ENCODE results near the gene TRIM40.

The TRIM40 gene

DNA sequence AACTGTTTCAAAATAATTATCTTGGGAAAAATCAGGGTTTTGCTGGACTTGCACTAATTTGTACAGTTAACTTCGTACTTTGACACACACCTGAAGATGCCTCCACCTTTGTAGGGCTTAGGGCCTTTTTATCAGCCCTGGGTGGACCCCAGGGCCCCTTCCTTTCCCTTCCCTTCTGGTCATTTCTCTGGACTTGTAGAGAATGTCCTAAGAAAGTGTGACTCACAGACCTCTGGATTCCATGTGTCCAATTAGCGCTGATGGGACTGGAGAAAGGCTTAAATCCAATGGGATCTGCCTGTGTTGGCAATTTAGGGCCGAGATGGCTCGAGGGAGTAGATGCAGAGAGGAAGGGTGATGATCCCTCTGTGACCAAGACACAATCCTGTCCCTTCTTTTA lies 36.7 kb downstream of the TRIM40 start:
- no peak for DNase-seq
- Mint-ChIP-seq H3K9me3 (no peaks in the 10 kb centered on the region), H3K27ac (no peak overlapping the region), H3K36me3 (no peaks in the 10 kb centered on the region), H3K4me1 (peaks cover 10% of the 10 kb centered on the region), H3K27me3 (peaks cover 77% of the 10 kb centered on the region), H3K4me3 (no peak overlapping the region)
- CTCF ChIA-PET = no interaction called here

DNA sequence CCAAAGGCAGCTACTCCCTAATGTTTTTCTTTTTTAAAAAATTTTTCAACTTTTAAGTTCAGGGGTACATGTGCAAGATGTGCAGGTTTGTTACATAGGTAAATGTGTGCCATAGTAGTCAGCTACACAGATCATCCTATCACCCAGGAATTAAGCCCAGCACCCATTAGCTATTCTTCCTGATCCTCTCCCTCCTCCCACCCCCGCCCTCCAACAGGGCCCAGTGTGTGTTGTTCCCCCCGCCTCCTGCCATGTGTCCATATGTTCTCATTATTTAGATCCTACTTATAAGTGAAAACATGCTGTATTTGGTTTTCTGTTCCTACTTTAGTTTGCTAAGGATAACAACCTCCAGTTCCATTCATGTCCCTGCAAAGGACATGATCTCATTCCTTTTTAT lies 39.8 kb downstream of the TRIM40 start:
- peaks cover 7% of the 10 kb centered on the region for H3K9me3 Mint-ChIP-seq
- H3K27ac Mint-ChIP-seq = no peak overlapping the region
- peaks cover 4% of the 10 kb centered on the region for H3K4me1 Mint-ChIP-seq
- H3K36me3 Mint-ChIP-seq = peaks cover 3% of the 10 kb centered on the region
- CTCF ChIA-PET = interaction anchor here (0.7 to 1.3 kb wide), 2 partner anchors 43 to 73 kb away, joined by 3 read pairs; no protein-coding TSS in a partner anchor
- no peak for DNase-seq
- no peak overlapping the region for H3K4me3 Mint-ChIP-seq
- peaks cover 77% of the 10 kb centered on the region for H3K27me3 Mint-ChIP-seq

DNA sequence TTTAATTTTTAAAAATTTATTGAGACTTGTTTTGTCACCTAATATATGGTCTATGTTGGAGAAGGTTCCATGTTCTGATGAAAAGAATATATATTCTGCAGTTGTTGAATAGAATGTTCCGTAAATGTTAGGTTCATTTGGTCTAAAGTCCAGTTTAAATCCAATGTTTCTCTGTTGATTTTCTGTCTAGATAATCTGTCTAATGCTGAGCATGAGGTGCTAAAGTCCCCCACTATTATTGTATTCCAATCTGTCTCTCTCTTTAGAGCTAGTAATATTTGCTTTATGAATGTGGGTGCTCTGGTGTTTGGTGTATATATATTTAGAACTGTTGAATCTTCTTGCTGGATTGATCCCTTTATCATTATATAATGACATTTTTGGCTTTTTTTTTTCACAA lies 42.9 kb downstream of the TRIM40 start:
- Mint-ChIP-seq H3K4me3 (no peak overlapping the region), H3K9me3 (peaks cover 13% of the 10 kb centered on the region), H3K27me3 (peaks cover 59% of the 10 kb centered on the region), H3K36me3 (peaks cover 5% of the 10 kb centered on the region), H3K27ac (no peak overlapping the region), H3K4me1 (no peaks in the 10 kb centered on the region)
- CTCF ChIA-PET = interaction anchor here (1.3 kb wide), 1 partner anchor 16 kb away, joined by 3 read pairs; no protein-coding TSS in a partner anchor
- DNase-seq = no peak

DNA sequence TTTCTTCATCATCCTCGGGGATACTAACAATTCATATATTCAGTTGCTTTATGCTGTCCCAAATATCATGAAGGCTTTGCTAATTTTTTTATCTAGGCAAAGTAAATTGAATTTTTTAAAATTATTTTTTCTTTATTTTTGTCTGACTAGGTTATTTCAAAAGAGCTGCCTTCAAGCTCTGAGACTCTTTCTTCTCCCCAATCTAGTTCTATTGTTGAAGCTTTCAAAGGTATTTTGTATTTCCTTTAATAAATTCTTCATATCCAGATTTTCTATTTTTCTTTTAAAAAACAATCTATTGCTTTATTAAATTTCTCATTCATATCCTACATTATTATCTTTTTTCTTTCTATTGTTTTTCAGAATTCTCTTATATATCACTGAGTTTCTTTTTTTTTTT lies 44.2 kb downstream of the TRIM40 start:
- CTCF ChIA-PET = no interaction called here
- Mint-ChIP-seq H3K4me3 (no peak overlapping the region), H3K36me3 (peaks cover 14% of the 10 kb centered on the region), H3K27ac (no peak overlapping the region), H3K9me3 (peaks cover 13% of the 10 kb centered on the region), H3K27me3 (peaks cover 50% of the 10 kb centered on the region), H3K4me1 (no peaks in the 10 kb centered on the region)
- DNase-seq = no peak

DNA sequence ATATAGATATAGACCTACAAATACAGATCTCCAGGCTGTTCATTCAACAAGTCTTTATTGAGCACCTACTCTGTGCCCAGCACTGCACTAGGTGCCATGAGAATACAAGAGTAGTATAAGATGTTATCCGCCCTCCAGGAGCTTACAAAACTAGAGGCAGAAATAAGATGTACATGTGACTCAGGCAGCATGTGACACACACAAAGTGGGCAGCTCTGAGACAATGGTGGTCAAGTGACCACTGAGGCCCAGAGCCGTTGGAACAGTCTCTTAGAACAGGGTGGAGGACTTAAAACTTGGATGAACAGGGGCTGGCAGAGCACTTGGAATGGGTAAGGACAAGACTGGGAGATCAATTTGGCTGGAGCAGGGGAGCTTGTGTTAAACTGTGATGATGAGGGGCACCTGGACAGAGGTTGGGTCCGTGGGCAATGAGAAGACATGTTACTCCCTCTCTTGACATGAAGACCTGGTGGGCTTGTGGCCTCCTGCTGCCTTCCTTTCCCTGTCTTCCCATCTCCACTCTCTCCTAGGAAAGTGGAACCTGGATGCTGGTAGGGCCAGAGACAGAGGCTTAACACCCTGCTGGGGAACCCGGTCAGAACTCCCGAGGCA lies 48.6 kb downstream of the TRIM40 start:
- Mint-ChIP-seq H3K4me3 (no peak overlapping the region), H3K36me3 (peaks cover 46% of the 10 kb centered on the region), H3K27me3 (peaks cover 18% of the 10 kb centered on the region), H3K9me3 (peaks cover 11% of the 10 kb centered on the region), H3K4me1 (no peaks in the 10 kb centered on the region), H3K27ac (no peak overlapping the region)
- no peak for DNase-seq
- CTCF ChIA-PET = interaction anchor here (0.7 kb wide), 1 partner anchor 53 kb away, joined by 4 read pairs; no protein-coding TSS in a partner anchor

DNA sequence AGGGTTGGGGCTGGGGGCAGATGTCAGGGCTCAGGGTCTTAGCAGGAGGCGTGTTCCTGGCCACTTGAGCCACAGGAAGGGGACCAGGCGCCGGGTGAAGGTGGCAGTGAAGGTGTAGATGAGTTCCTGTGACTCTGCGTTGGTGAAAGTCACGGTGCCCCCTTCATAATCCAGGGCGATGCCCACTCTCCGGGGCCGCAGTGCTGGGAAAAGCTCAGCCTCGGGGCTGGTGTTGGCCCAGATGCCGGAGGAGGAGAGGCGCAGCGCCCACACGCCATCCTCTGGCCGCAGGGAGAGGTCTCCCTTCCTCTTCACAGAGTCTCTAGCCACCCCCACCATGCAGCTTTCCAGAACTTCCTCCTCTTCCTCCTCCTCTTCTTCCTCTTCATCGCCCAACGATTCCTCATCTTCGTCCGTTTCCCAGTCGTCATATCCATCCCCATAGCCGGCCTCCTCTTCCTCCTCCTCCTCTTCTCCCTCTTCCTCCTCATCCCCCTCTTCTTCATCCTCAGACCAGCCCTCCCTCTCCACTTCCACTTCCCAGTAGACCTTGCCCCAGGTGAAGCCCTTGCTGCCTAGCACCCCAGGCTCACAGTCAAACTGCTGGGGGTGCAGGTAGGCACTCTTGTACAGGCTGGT lies 50.0 kb downstream of the TRIM40 start:
- H3K27ac Mint-ChIP-seq = no peak overlapping the region
- CTCF ChIA-PET = no interaction called here
- H3K4me1 Mint-ChIP-seq = no peaks in the 10 kb centered on the region
- H3K9me3 Mint-ChIP-seq = peaks cover 4% of the 10 kb centered on the region
- peaks cover 10% of the 10 kb centered on the region for H3K27me3 Mint-ChIP-seq
- peaks cover 56% of the 10 kb centered on the region for H3K36me3 Mint-ChIP-seq
- DNase-seq = no peak
- H3K4me3 Mint-ChIP-seq = no peak overlapping the region

DNA sequence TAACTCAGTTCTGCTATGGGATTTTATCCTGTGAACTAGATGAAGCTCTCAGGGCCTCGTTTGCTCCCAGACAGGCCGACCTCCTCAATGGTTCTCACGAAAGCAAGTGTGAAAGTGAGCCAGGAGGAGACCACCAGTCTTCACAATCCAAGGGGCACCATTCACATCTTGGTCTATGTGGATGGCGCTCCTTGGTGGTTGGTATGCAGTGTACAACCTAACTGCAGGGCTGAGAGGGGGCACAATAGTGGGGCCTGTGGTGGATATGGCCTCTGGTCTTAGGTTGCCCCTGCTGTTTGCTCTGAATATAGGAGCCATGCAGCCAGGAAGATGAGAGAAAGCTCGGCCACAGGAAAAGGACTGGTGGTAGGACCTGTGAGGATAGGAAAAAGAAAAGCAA lies 52.6 kb downstream of the TRIM40 start:
- no peaks in the 10 kb centered on the region for H3K4me1 Mint-ChIP-seq
- DNase-seq = no peak

DNA sequence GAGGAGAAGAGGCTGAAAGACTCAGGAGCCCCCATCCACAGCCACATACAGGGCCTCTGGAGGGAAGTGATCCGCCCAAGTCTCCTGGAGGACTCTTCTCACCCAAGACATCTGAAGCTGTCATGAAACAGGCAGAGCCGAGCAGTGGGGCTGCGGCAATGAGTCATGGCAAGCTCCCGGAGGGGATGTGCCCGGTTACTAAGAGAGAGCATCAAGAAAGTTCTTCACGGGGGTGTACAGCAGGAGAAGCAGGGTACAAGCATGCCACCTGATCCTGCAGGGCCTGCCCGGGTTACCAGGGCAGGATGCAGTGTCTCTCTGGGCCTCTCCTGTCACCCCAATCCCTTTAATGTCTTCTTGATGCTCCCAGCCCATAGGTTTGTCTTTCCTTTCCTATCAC lies 56.1 kb downstream of the TRIM40 start:
- Mint-ChIP-seq H3K4me3 (no peak overlapping the region), H3K9me3 (no peaks in the 10 kb centered on the region), H3K27ac (no peak overlapping the region), H3K4me1 (peaks cover under 1% of the 10 kb centered on the region), H3K36me3 (peaks cover 63% of the 10 kb centered on the region), H3K27me3 (no peaks in the 10 kb centered on the region)
- DNase-seq = no peak
- CTCF ChIA-PET = no interaction called here

More for the DNA sequence above, 52.6 kb downstream of the TRIM40 start:
- CTCF ChIA-PET = interaction anchor here (1.3 kb wide), 1 partner anchor 85 kb away, joined by 4 read pairs; no protein-coding TSS in a partner anchor
- no peak overlapping the region for H3K27ac Mint-ChIP-seq
- H3K9me3 Mint-ChIP-seq = no peaks in the 10 kb centered on the region
- no peaks in the 10 kb centered on the region for H3K27me3 Mint-ChIP-seq
- H3K36me3 Mint-ChIP-seq = peaks cover 70% of the 10 kb centered on the region
- no peak overlapping the region for H3K4me3 Mint-ChIP-seq

DNA sequence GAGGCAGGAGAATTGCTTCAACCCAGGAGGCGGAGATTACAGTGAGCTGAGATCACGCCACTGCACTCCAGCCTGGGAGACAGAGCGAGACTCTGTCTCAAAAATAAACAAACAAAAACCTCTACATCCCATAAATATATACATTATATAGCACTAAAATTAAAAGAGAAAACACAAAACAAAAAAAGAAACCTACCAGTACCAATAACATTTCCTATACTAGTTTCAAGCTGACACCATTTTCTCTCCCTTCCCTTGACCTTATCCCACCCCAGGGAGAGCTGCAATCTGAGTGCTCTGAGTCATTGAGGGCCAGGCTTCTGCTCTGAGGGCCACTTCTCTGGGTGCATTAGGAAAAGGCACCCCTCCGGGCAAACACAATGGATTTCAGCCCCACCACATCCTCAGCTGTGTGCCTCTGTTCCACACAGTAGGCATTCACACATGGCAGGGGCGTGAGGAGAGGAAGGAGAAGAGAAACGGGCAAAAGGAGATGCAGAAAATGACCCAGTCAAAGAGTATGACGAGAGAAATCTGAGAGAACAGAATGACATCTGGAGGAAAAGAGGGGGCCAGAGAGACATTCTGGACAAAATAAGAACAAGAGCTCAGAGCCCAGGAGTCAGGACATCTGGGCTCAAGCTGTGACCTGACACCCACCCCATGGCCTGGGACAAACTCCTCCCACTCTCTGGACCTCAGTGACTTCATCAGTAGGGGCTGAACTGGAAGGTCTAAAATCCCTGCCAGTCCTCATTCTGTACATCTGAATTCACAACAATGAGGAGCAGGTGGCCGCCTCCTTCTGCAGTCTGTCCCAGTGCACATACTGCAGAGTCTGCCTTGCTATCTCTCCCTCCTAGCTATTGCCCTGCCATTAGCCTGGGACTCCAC lies 59.1 kb downstream of the TRIM40 start:
- peaks cover 3% of the 10 kb centered on the region for H3K4me1 Mint-ChIP-seq
- no peak for DNase-seq
- H3K4me3 Mint-ChIP-seq = no peak overlapping the region
- peaks cover 60% of the 10 kb centered on the region for H3K36me3 Mint-ChIP-seq
- H3K27ac Mint-ChIP-seq = no peak overlapping the region
- no peaks in the 10 kb centered on the region for H3K9me3 Mint-ChIP-seq
- H3K27me3 Mint-ChIP-seq = no peaks in the 10 kb centered on the region
- CTCF ChIA-PET = interaction anchor here (1.2 kb wide), 1 partner anchor 16 kb away, joined by 3 read pairs; no protein-coding TSS in a partner anchor

DNA sequence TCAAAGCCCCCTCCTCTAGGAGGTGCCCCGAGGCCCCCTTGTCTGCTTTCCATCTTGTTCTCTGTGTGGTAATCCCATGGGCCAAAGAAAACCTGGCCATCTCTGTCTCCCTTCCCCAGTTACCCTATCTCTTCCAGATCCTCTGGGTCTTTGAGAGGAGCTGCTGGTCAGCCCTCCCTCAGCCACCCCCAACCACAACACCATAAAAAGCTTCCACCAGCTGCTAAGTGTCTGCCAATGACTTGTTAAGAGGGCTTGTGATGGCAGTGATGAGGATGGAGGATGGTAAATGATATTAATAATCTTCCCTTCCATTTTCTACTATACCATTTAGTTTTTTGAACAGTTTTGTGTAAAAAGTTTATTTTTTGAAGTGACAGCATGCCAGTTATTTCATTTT lies 60.0 kb downstream of the TRIM40 start:
- H3K9me3 Mint-ChIP-seq = no peaks in the 10 kb centered on the region
- H3K36me3 Mint-ChIP-seq = peaks cover 60% of the 10 kb centered on the region
- H3K27me3 Mint-ChIP-seq = no peaks in the 10 kb centered on the region
- peaks cover 8% of the 10 kb centered on the region for H3K4me1 Mint-ChIP-seq
- H3K4me3 Mint-ChIP-seq = no peak overlapping the region
- no peak overlapping the region for H3K27ac Mint-ChIP-seq
- CTCF ChIA-PET = interaction anchor here (1.2 kb wide), 1 partner anchor 17 kb away, joined by 3 read pairs; no protein-coding TSS in a partner anchor
- no peak for DNase-seq

DNA sequence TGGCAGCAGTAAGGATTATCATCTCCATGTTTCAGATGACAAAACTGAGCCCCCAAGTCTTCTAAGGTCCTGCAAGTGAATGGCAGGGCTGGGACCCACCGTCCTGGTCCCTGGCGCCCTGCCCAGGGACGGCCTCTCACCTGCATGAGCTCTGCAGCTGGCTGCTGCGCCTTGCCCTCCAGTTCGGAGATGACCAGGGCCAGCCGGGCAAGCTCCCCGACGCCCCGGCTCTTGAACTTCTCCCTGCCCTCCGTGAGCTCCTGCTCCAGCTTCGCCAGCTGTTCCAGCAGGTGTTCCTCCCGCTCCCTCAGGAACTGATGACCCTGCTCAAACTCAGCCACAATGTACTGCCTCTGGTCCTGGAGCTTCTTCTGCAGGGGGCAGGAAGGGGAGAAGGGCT lies 60.4 kb downstream of the TRIM40 start:
- Mint-ChIP-seq H3K27ac (no peak overlapping the region), H3K9me3 (no peaks in the 10 kb centered on the region), H3K4me3 (no peak overlapping the region), H3K27me3 (no peaks in the 10 kb centered on the region), H3K36me3 (peaks cover 60% of the 10 kb centered on the region), H3K4me1 (peaks cover 12% of the 10 kb centered on the region)
- CTCF ChIA-PET = no interaction called here
- no peak for DNase-seq

Measured in activated naive CD4-positive, alpha-beta T cell treated with anti-CD3 and anti-CD28 coated beads, Interleukin-2, amount 10 ng/mL, durations not matched to agents 7 days and 5 days (primary cell).